HG03280 (cell line): ENCODE measurements around the gene COG3.

ENCODE experiments used
- ATAC-seq: cut with Tn5 transposase; IDR thresholded peaks from one replicate; pipeline ENCODE4 v1.9.1; 2021; ENCODE audit warnings: mild to moderate bottlenecking, moderate library complexity; ENCODE audit not compliant: unreplicated experiment

COG3 gene

GRCh38 chr13:45500492-45501174 lies 35.9 kb downstream of the COG3 start:
- no peak for ATAC-seq

- ATAC-seq, result no peak
Observed at GRCh38 chr13:45501175-45501526, 36.4 kb downstream of the COG3 start.

GRCh38 chr13:45503658-45504057 lies 38.9 kb downstream of the COG3 start:
- no peak for ATAC-seq

- no peak for ATAC-seq
Observed at GRCh38 chr13:45506811-45507210, 42.1 kb downstream of the COG3 start.

- ATAC-seq, result no peak
Observed at GRCh38 chr13:45508776-45509175, 44.0 kb downstream of the COG3 start.

GRCh38 chr13:45510672-45511071 lies 45.9 kb downstream of the COG3 start:
- no peak for ATAC-seq

GRCh38 chr13:45511310-45512097 lies 46.8 kb downstream of the COG3 start:
- no peak for ATAC-seq

GRCh38 chr13:45512098-45512496 lies 47.4 kb downstream of the COG3 start:
- ATAC-seq, result no peak

- no peak for ATAC-seq
Observed at GRCh38 chr13:45516757-45517156, 52.0 kb downstream of the COG3 start.

- no peak for ATAC-seq
Observed at GRCh38 chr13:45518525-45519245, 53.9 kb downstream of the COG3 start.

GRCh38 chr13:45519493-45519892 lies 54.8 kb downstream of the COG3 start:
- ATAC-seq, result no peak

- no peak for ATAC-seq
Observed at GRCh38 chr13:45521297-45521696, 56.6 kb downstream of the COG3 start.

GRCh38 chr13:45522571-45522970 lies 57.8 kb downstream of the COG3 start:
- ATAC-seq, result no peak

GRCh38 chr13:45527699-45528462 lies 63.1 kb downstream of the COG3 start:
- no peak for ATAC-seq

- ATAC-seq, result no peak
Observed at GRCh38 chr13:45529758-45530157, 65.0 kb downstream of the COG3 start.

GRCh38 chr13:45534604-45535003 lies 69.9 kb downstream of the COG3 start:
- no peak for ATAC-seq

- ATAC-seq, result no peak
Observed at GRCh38 chr13:45536224-45536623, 71.5 kb downstream of the COG3 start.

- ATAC-seq, result no peak
Observed at GRCh38 chr13:45537516-45537915, 72.8 kb downstream of the COG3 start.

- no peak for ATAC-seq
Observed at GRCh38 chr13:45538382-45538781, 73.6 kb downstream of the COG3 start.

- ATAC-seq, result no peak
Observed at GRCh38 chr13:45540195-45540594, 75.5 kb downstream of the COG3 start.

GRCh38 chr13:45540864-45541263 lies 76.1 kb downstream of the COG3 start:
- ATAC-seq, result no peak
